HCT116 (cell line): ENCODE data around the gene CD83. TPM values are rescaled to one million over a fixed set of nuclear protein-coding genes. Genes with fewer than 3 reads are reported as not detected.

Experiments
- ATAC-seq: fragments of 200-7000 bp; cut with Tn5 transposase; 2 replicates; pipeline ENCODE4 v1.9.1; 2020; ENCODE audit warnings: mild to moderate bottlenecking, moderate library complexity
- BruUV-seq: library from RNA; stranded (reverse); fragments of 400-500 nt; replicated peaks from 2 replicates; lab custom pipeline; 2021; lab: Mats Ljungman, UMichigan
- CTCF ChIA-PET: fragments of 300-600 bp; sonication (Branson Sonifier 250); formaldehyde crosslinking; loops from one replicate; lab custom pipeline; 2021; ENCODE audit warnings: antibody characterized with exemption; lab: Charles Lee
- POLR2A ChIA-PET: fragments of 300-600, 350-600 bp; sonication (Branson Sonifier 250); formaldehyde crosslinking; loops from one replicate; lab custom pipeline; 2021; ENCODE audit warnings: antibody characterized with exemption; lab: Charles Lee
- RAD21 ChIA-PET, 2 experiments: fragments of 300-600 bp; sonication (Branson Sonifier 250); formaldehyde crosslinking; loops; one replicate each; lab custom pipeline; 2023; ENCODE audit warnings: low total read pairs in 2 of 2; ENCODE audit not compliant: uncharacterized antibody in 2 of 2, unreplicated experiment in 2 of 2, low non-redundant PET in 1 of 2; lab: Charles Lee
- DNase-seq: peaks from one replicate; pipeline ENCODE4 v3.0.0-alpha.2; 2010; ENCODE audit warnings: low read depth, low spot score
- H2AFZ ChIP-seq: fragments of 200-600 bp; shearing (Covaris generic), sonication (generic); 2 replicates; pipeline ENCODE4 v1.6.1; 2017; ENCODE audit warnings: low read depth, mixed run types, mixed read lengths, antibody characterized with exemption, low read length; ENCODE audit not compliant: poor library complexity, severe bottlenecking
- H3K27ac ChIP-seq: 2 replicates; pipeline ENCODE4 v1.5.1; 2012; ENCODE audit warnings: low read depth, low read length
- H3K27me3 ChIP-seq: fragments of 200-600 bp; sonication (generic); 2 replicates; pipeline ENCODE4 v1.6.1; 2016; ENCODE audit warnings: mixed run types, low read length, mixed read lengths; ENCODE audit not compliant: insufficient read depth
- H3K36me3 ChIP-seq, 2 experiments: fragments of 200-500 bp in 1 of 2; fragments of 200-600 bp in 1 of 2; sonication (Bioruptor generic) in 1 of 2; sonication (generic) in 1 of 2; 2 replicates each; pipeline versions ENCODE4 v1.5.1 to v1.6.1; 2014 to 2016; ENCODE audit warnings: low read length in 2 of 2, inconsistent platforms in 1 of 2, mixed read lengths in 1 of 2, mixed run types in 1 of 2; ENCODE audit not compliant: insufficient read depth in 2 of 2, control insufficient read depth in 1 of 2
- H3K4me1 ChIP-seq, 2 experiments: fragments of 200-600 bp in 1 of 2; sonication (generic) in 1 of 2; 2 replicates each; pipeline versions ENCODE4 v1.5.1 to v1.6.1; 2012 to 2017; ENCODE audit warnings: low read length in 2 of 2, inconsistent platforms in 1 of 2, mild to moderate bottlenecking in 1 of 2, mixed read lengths in 1 of 2, mixed run types in 1 of 2, moderate library complexity in 1 of 2; ENCODE audit not compliant: insufficient read depth in 2 of 2, control insufficient read depth in 1 of 2
- H3K4me2 ChIP-seq: fragments of 200-600 bp; sonication (generic); 2 replicates; pipeline ENCODE4 v1.6.1; 2017; ENCODE audit warnings: mixed run types, low read length, mixed read lengths
- H3K4me3 ChIP-seq, 2 experiments: fragments of 200-600 bp in 1 of 2; sonication (generic) in 1 of 2; replicated peaks in 1 of 2; 2 replicates each; pipeline ENCODE4 v1.5.1; 2011 to 2016; ENCODE audit warnings: low read length in 2 of 2, control low read depth in 1 of 2, low read depth in 1 of 2, mild to moderate bottlenecking in 1 of 2, mixed read lengths in 1 of 2, mixed run types in 1 of 2
- H3K79me2 ChIP-seq: fragments of 200-600 bp; sonication (generic); 2 replicates; pipeline ENCODE4 v1.6.1; 2017; ENCODE audit warnings: mild to moderate bottlenecking, mixed run types, low read length, moderate library complexity, mixed read lengths; ENCODE audit not compliant: insufficient read depth
- H3K9ac ChIP-seq: fragments of 200-600 bp; sonication (generic); 2 replicates; pipeline ENCODE4 v1.6.1; 2016; ENCODE audit warnings: low read length, mixed read lengths
- H3K9me2 ChIP-seq: fragments of 200-600 bp; sonication (generic), shearing (Covaris generic); 2 replicates; pipeline ENCODE4 v1.6.1; 2017; ENCODE audit warnings: mixed run types, mild to moderate bottlenecking, moderate library complexity; ENCODE audit not compliant: insufficient read depth
- H3K9me3 ChIP-seq, 2 experiments: fragments of 200-500 bp in 1 of 2; fragments of 200-600 bp in 1 of 2; sonication (Bioruptor generic) in 1 of 2; sonication (generic) in 1 of 2; 2 replicates each; pipeline ENCODE4 v1.6.1; 2014 to 2017; ENCODE audit warnings: low read length in 2 of 2, mixed read lengths in 2 of 2, inconsistent platforms in 1 of 2, low read depth in 1 of 2, mild to moderate bottlenecking in 1 of 2, mixed run types in 1 of 2, moderate library complexity in 1 of 2; ENCODE audit not compliant: control insufficient read depth in 1 of 2, insufficient read depth in 1 of 2
- H4K20me1 ChIP-seq: fragments of 200-600 bp; sonication (generic), shearing (Covaris generic); 2 replicates; pipeline ENCODE4 v1.6.1; 2017; ENCODE audit warnings: mixed run types, mild to moderate bottlenecking, moderate library complexity; ENCODE audit not compliant: insufficient read depth
- ATF3 ChIP-seq: IDR thresholded peaks from 2 replicates; pipeline ENCODE4 v1.6.1; 2012
- CBX3 ChIP-seq: IDR thresholded peaks from 2 replicates; pipeline ENCODE4 v1.6.1; 2012; ENCODE audit warnings: low read depth
- CEBPB ChIP-seq: IDR thresholded peaks from 2 replicates; pipeline ENCODE4 v1.6.1; 2012; ENCODE audit warnings: low read depth
- CTCF ChIP-seq, 3 experiments: fragments of 200-600 bp in 1 of 3; sonication (generic) in 1 of 3; IDR thresholded peaks in 2 of 3; conservative IDR thresholded peaks in 1 of 3; 2 replicates each; pipeline ENCODE4 v1.5.1; 2012 to 2017; ENCODE audit warnings: low read depth in 2 of 3, low read length in 2 of 3, antibody characterized with exemption in 1 of 3, borderline replicate concordance in 1 of 3, control low read depth in 1 of 3, mild to moderate bottlenecking in 1 of 3, mixed read lengths in 1 of 3, mixed run types in 1 of 3, moderate library complexity in 1 of 3; ENCODE audit not compliant: insufficient read depth in 1 of 3
- EGR1 ChIP-seq: IDR thresholded peaks from 2 replicates; pipeline ENCODE4 v1.6.1; 2012; ENCODE audit warnings: low read depth
- ELF1 ChIP-seq: IDR thresholded peaks from 2 replicates; pipeline ENCODE4 v1.6.1; 2012; ENCODE audit warnings: low read depth, borderline replicate concordance
- EZH2phosphoT487 ChIP-seq: fragments of 200-600 bp; IDR thresholded peaks from 2 replicates; pipeline ENCODE4 v1.6.1; 2018; ENCODE audit warnings: antibody characterized with exemption, borderline replicate concordance
- FOSL1 ChIP-seq: IDR thresholded peaks from 2 replicates; pipeline ENCODE4 v1.6.1; 2012; ENCODE audit warnings: low read depth
- JUND ChIP-seq: IDR thresholded peaks from 2 replicates; pipeline ENCODE4 v1.6.1; 2012
- POLR2A ChIP-seq: IDR thresholded peaks from 2 replicates; pipeline ENCODE4 v1.7.0; 2011; ENCODE audit warnings: borderline replicate concordance; ENCODE audit not compliant: insufficient read depth, insufficient read length; ENCODE audit errors: extremely low read depth
- POLR2AphosphoS5 ChIP-seq: IDR thresholded peaks from 2 replicates; pipeline ENCODE4 v1.6.1; 2011; ENCODE audit warnings: mild to moderate bottlenecking, low read depth, low read length, moderate library complexity
- REST ChIP-seq: IDR thresholded peaks from 2 replicates; pipeline ENCODE4 v1.6.1; 2012; ENCODE audit warnings: low read depth
- SIN3A ChIP-seq: IDR thresholded peaks from 2 replicates; pipeline ENCODE4 v1.6.1; 2012; ENCODE audit warnings: low read depth
- SP1 ChIP-seq: IDR thresholded peaks from 2 replicates; pipeline ENCODE4 v1.6.1; 2012; ENCODE audit warnings: low read depth
- TCF7L2 ChIP-seq: IDR thresholded peaks from 2 replicates; pipeline ENCODE4 v1.7.0; 2011; ENCODE audit warnings: borderline replicate concordance, inconsistent platforms; ENCODE audit not compliant: insufficient read depth, insufficient read length; ENCODE audit errors: extremely low read depth
- ZNF274 ChIP-seq: fragments of 200-500 bp; sonication (Bioruptor generic); IDR thresholded peaks from 2 replicates; pipeline ENCODE4 v1.6.1; 2014; ENCODE audit warnings: mild to moderate bottlenecking, low read depth, low read length, inconsistent platforms
- intact Hi-C: fragments of 100-400 bp; cut with micrococcal nuclease; formaldehyde crosslinking; loops from 2 replicates; pipeline ENCODE4 v1.10.0; 2022
- total RNA-seq: library from RNA; stranded (reverse); gene quantifications from one replicate; pipeline ENCODE4 v1.2.1, GENCODE V29; 2021; ENCODE audit not compliant: unreplicated experiment
- TF ChIP-seq, protein P1 (sequence below): IDR thresholded peaks from 2 replicates; pipeline ENCODE4 v1.6.1; 2012

The CD83 gene
- total RNA-seq, 1 experiment from 2014 or later = 6.0 TPM

DNA sequence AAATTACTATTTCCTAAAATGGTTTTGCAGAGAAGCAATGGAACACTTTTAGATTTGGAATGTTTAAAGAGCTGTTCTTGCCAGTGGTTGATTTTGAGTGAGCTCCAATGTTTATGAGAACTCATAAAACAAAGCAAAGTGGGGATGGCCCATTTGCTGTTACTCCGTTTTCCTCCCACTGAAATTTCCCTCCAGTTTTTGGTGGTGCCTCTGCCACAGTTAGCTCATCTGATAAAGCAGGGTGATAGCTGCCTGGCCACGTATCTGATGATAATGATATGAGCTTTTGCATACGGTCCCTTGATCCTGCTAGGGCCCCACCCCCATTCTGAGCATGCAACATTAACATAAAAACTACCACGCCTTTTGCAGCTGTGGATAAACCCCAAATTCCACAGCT lies 10.4 kb downstream of the CD83 start:
- CTCF ChIA-PET = no interaction called here
- H2AFZ ChIP-seq = no peak overlapping the region
- ATAC-seq (no peak), DNase-seq (no peak)
- no peaks in the 10 kb centered on the region for H3K9me3 ChIP-seq
- H4K20me1 ChIP-seq = no peaks in the 10 kb centered on the region
- intact Hi-C loops = loop anchor here (10.0 kb wide), 1 partner anchor 1497 kb away; no protein-coding TSS in a partner anchor
- RAD21 ChIA-PET = no interaction called here
- no TSS peak for BruUV-seq
- no peaks in the 10 kb centered on the region for H3K36me3 ChIP-seq
- no peaks in the 10 kb centered on the region for H3K27me3 ChIP-seq
- H3K4me3 ChIP-seq = no peak overlapping the region
- H3K4me2 ChIP-seq = no peak overlapping the region
- H3K27ac ChIP-seq = no peak overlapping the region
- H3K79me2 ChIP-seq = no peaks in the 10 kb centered on the region
- no peaks in the 10 kb centered on the region for H3K4me1 ChIP-seq
- POLR2A ChIA-PET = no interaction called here
- TF ChIP-seq, protein P1, sequence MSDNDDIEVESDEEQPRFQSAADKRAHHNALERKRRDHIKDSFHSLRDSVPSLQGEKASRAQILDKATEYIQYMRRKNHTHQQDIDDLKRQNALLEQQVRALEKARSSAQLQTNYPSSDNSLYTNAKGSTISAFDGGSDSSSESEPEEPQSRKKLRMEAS = no peak
- no peak for TF ChIP-seq ELF1
- TF ChIP-seq SP1 = no peak
- TF ChIP-seq POLR2AphosphoS5 = no peak
- TF ChIP-seq SIN3A = no peak
- TF ChIP-seq FOSL1 = no peak
- TF ChIP-seq CTCF (IDR thresholded peaks at IDR 0.05 in 2 of 3, conservative IDR thresholded peaks at IDR 0.05 in 1 of 3; ENCODE audit: borderline replicate concordance in 1 of 3, insufficient read depth in 1 of 3, low read depth in 2 of 3, low read length in 2 of 3) = no peak
- no peak for TF ChIP-seq REST
- no peak for TF ChIP-seq POLR2A
- TF ChIP-seq EGR1 = no peak
- no peak for TF ChIP-seq ZNF274
- TF ChIP-seq CBX3 = no peak
- no peak for TF ChIP-seq TCF7L2
- no peak for TF ChIP-seq JUND
- no peak for TF ChIP-seq CEBPB
- TF ChIP-seq ATF3 = no peak
- TF ChIP-seq EZH2phosphoT487 = no peak
- H3K9ac ChIP-seq = no peak overlapping the region
- H3K9me2 ChIP-seq = no peaks in the 10 kb centered on the region
